ENCODE measurements around the gene TRIM65.

Gene TRIM65

GRCh38 chr17:75909051-75909811 lies 12.5 kb upstream of the TRIM65 start:
- DNase-seq (ENCODE audit: low spot score in 2 of 2), result no peak
- H3K36me3 ChIP-seq (replicated peaks), result peaks cover under 1% of the 10 kb centered on the region
- H3K4me1 ChIP-seq, result no peaks in the 10 kb centered on the region; the same call in 1 of the 2 replicates
- H3K27me3 ChIP-seq (ENCODE audit: low read depth), result no peaks in the 10 kb centered on the region
- in situ Hi-C loops (cut with MboI; ENCODE audit: low sequenced_read_pairs), result loop anchor here (5.0 to 25.0 kb wide), 2 partner anchors 98 to 378 kb away; no protein-coding TSS in a partner anchor
- H3K9me3 ChIP-seq, result no peaks in the 10 kb centered on the region
- no peak overlapping the region for H3K4me3 ChIP-seq

- H3K27me3 ChIP-seq (ENCODE audit: low read depth), result no peaks in the 10 kb centered on the region
- peaks cover 7% of the 10 kb centered on the region for H3K4me1 ChIP-seq
- no peaks in the 10 kb centered on the region for H3K9me3 ChIP-seq
- peak; percentile 38 to 57 for DNase-seq (ENCODE audit: low spot score in 2 of 2)
- H3K36me3 ChIP-seq (replicated peaks), result no peaks in the 10 kb centered on the region; the same call in 1 of the 2 replicates
- in situ Hi-C loops (cut with MboI; ENCODE audit: low sequenced_read_pairs), result loop anchor here (5.0 to 25.0 kb wide), 2 partner anchors 99 to 379 kb away; no protein-coding TSS in a partner anchor
- no peak overlapping the region for H3K4me3 ChIP-seq
These were observed 11.4 kb upstream of the TRIM65 start for GRCh38 chr17:75908201-75908600.

GRCh38 chr17:75906143-75906884 lies 9.6 kb upstream of the TRIM65 start:
- H3K4me3 ChIP-seq, result no peak overlapping the region

GRCh38 chr17:75904749-75905521 lies 8.2 kb upstream of the TRIM65 start, which contains the start of gene MRPL38:
MRPL38 (minus strand) TSS chr17:75904884; CDS start chr17:75904875, 9 bp downstream.
- peak; percentile 92 to 95 for DNase-seq (ENCODE audit: low spot score in 2 of 2)
- in situ Hi-C loops (cut with MboI; ENCODE audit: low sequenced_read_pairs), result loop anchor here (5.0 to 25.0 kb wide), 2 partner anchors 102 to 382 kb away; no protein-coding TSS in a partner anchor
- H3K9me3 ChIP-seq, result no peaks in the 10 kb centered on the region

More at GRCh38 chr17:75906143-75906884, 9.6 kb upstream of the TRIM65 start:
- no peak for DNase-seq (ENCODE audit: low spot score in 2 of 2)
- Histone ChIP-seq H3K36me3 (replicated peaks) (peaks cover 18% of the 10 kb centered on the region), H3K27me3 (ENCODE audit: low read depth) (no peaks in the 10 kb centered on the region), H3K4me1 (peaks cover 7% of the 10 kb centered on the region), H3K9me3 (no peaks in the 10 kb centered on the region)
- in situ Hi-C loops (cut with MboI; ENCODE audit: low sequenced_read_pairs), result loop anchor here (5.0 to 25.0 kb wide), 2 partner anchors 101 to 381 kb away; no protein-coding TSS in a partner anchor

GRCh38 chr17:75902406-75902805 lies 5.7 kb upstream of the TRIM65 start:
- Histone ChIP-seq H3K36me3 (replicated peaks) (peaks cover 55% of the 10 kb centered on the region), H3K4me3 (no peak overlapping the region), H3K27me3 (ENCODE audit: low read depth) (no peaks in the 10 kb centered on the region), H3K4me1 (peaks cover 7% of the 10 kb centered on the region), H3K9me3 (no peaks in the 10 kb centered on the region)
- no peak for DNase-seq (ENCODE audit: low spot score in 2 of 2)
- in situ Hi-C loops (cut with MboI; ENCODE audit: low sequenced_read_pairs), result loop anchor here (25.0 kb wide), 1 partner anchor 385 kb away; no protein-coding TSS in a partner anchor

More at GRCh38 chr17:75904749-75905521, 8.2 kb upstream of the TRIM65 start, which contains the start of gene MRPL38:
- H3K4me1 ChIP-seq, result peaks cover 7% of the 10 kb centered on the region
- H3K27me3 ChIP-seq (ENCODE audit: low read depth), result no peaks in the 10 kb centered on the region
- peaks cover 30% of the 10 kb centered on the region for H3K36me3 ChIP-seq (replicated peaks)
- H3K4me3 ChIP-seq, result peak within 1 kb of the TSS; percentile 96

- no peaks in the 10 kb centered on the region for H3K9me3 ChIP-seq
- H3K4me3 ChIP-seq, result no peak overlapping the region
- peaks cover 9% of the 10 kb centered on the region for H3K4me1 ChIP-seq
- no peaks in the 10 kb centered on the region for H3K27me3 ChIP-seq (ENCODE audit: low read depth)
- DNase-seq (ENCODE audit: low spot score in 2 of 2), result no peak
- in situ Hi-C loops (cut with MboI; ENCODE audit: low sequenced_read_pairs), result loop anchor here (25.0 kb wide), 1 partner anchor 386 kb away; no protein-coding TSS in a partner anchor
- H3K36me3 ChIP-seq (replicated peaks), result peaks cover 57% of the 10 kb centered on the region
These were observed 5.0 kb upstream of the TRIM65 start for GRCh38 chr17:75901727-75902126.

- H3K27me3 ChIP-seq (ENCODE audit: low read depth), result no peaks in the 10 kb centered on the region
- H3K4me1 ChIP-seq, result peaks cover 9% of the 10 kb centered on the region
- peaks cover 57% of the 10 kb centered on the region for H3K36me3 ChIP-seq (replicated peaks)
- no peaks in the 10 kb centered on the region for H3K9me3 ChIP-seq
- DNase-seq (ENCODE audit: low spot score in 2 of 2), result no peak
- no peak overlapping the region for H3K4me3 ChIP-seq
- in situ Hi-C loops (cut with MboI; ENCODE audit: low sequenced_read_pairs), result loop anchor here (25.0 kb wide), 1 partner anchor 386 kb away; no protein-coding TSS in a partner anchor
These were observed 4.2 kb upstream of the TRIM65 start for GRCh38 chr17:75900691-75901533.

GRCh38 chr17:75899767-75900468 lies 3.2 kb upstream of the TRIM65 start:
- Histone ChIP-seq H3K36me3 (replicated peaks) (peaks cover 57% of the 10 kb centered on the region), H3K9me3 (no peaks in the 10 kb centered on the region), H3K4me1 (peaks cover 9% of the 10 kb centered on the region), H3K27me3 (ENCODE audit: low read depth) (no peaks in the 10 kb centered on the region), H3K4me3 (no peak overlapping the region)
- DNase-seq (ENCODE audit: low spot score in 2 of 2), result no peak
- in situ Hi-C loops (cut with MboI; ENCODE audit: low sequenced_read_pairs), result loop anchor here (25.0 kb wide), 1 partner anchor 387 kb away; no protein-coding TSS in a partner anchor

- DNase-seq (ENCODE audit: low spot score in 2 of 2), result no peak
- in situ Hi-C loops (cut with MboI; ENCODE audit: low sequenced_read_pairs), result no loop called here
- Histone ChIP-seq H3K36me3 (replicated peaks) (peaks cover 57% of the 10 kb centered on the region), H3K4me1 (peaks cover 9% of the 10 kb centered on the region), H3K4me3 (no peak overlapping the region), H3K9me3 (no peaks in the 10 kb centered on the region), H3K27me3 (ENCODE audit: low read depth) (no peaks in the 10 kb centered on the region)
These were observed 2.6 kb upstream of the TRIM65 start for GRCh38 chr17:75899353-75899752.

- Histone ChIP-seq H3K9me3 (no peaks in the 10 kb centered on the region), H3K4me1 (peaks cover 8% of the 10 kb centered on the region), H3K4me3 (no peak overlapping the region), H3K27me3 (ENCODE audit: low read depth) (no peaks in the 10 kb centered on the region), H3K36me3 (replicated peaks) (peaks cover 57% of the 10 kb centered on the region)
- in situ Hi-C loops (cut with MboI; ENCODE audit: low sequenced_read_pairs), result no loop called here
- DNase-seq (ENCODE audit: low spot score in 2 of 2), result no peak
These were observed 2.0 kb upstream of the TRIM65 start for GRCh38 chr17:75898791-75899190.

GRCh38 chr17:75898065-75898464 lies 1.3 kb upstream of the TRIM65 start:
- DNase-seq (ENCODE audit: low spot score in 2 of 2), result no peak
- Histone ChIP-seq H3K9me3 (no peaks in the 10 kb centered on the region), H3K4me1 (peaks cover 3% of the 10 kb centered on the region; the same call in 1 of the 2 replicates), H3K36me3 (replicated peaks) (peaks cover 57% of the 10 kb centered on the region), H3K27me3 (ENCODE audit: low read depth) (no peaks in the 10 kb centered on the region), H3K4me3 (no peak overlapping the region)
- in situ Hi-C loops (cut with MboI; ENCODE audit: low sequenced_read_pairs), result no loop called here

Data from HAP-1 (cell line).